WI38 (cell line): Measurements from ENCODE around the gene ADGRV1.

ENCODE experiments used
- H3K4me3 ChIP-seq: 2 replicates; pipeline ENCODE4 v1.5.1; 2011; ENCODE audit warnings: low read depth, mild to moderate bottlenecking, control low read depth, low read length
- TF ChIP-seq, protein P1 (sequence below): IDR thresholded peaks from 2 replicates; pipeline ENCODE4 v1.5.1; 2012; ENCODE audit warnings: low read depth, mild to moderate bottlenecking, control low read depth, low read length

The ADGRV1 gene

GRCh38 chr5:90558344-90559192 lies at the start of gene ADGRV1:
Gene ADGRV1, plus strand, starts transcription at chr5:90558797. Its CDS starts 99 bp downstream, at chr5:90558896.
- no peak within 1 kb of the TSS for H3K4me3 ChIP-seq
- TF ChIP-seq, protein P1, sequence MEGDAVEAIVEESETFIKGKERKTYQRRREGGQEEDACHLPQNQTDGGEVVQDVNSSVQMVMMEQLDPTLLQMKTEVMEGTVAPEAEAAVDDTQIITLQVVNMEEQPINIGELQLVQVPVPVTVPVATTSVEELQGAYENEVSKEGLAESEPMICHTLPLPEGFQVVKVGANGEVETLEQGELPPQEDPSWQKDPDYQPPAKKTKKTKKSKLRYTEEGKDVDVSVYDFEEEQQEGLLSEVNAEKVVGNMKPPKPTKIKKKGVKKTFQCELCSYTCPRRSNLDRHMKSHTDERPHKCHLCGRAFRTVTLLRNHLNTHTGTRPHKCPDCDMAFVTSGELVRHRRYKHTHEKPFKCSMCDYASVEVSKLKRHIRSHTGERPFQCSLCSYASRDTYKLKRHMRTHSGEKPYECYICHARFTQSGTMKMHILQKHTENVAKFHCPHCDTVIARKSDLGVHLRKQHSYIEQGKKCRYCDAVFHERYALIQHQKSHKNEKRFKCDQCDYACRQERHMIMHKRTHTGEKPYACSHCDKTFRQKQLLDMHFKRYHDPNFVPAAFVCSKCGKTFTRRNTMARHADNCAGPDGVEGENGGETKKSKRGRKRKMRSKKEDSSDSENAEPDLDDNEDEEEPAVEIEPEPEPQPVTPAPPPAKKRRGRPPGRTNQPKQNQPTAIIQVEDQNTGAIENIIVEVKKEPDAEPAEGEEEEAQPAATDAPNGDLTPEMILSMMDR, result no peak

GRCh38 chr5:90510438-90510837 lies 48.2 kb upstream of the ADGRV1 start:
- H3K4me3 ChIP-seq, result no peak overlapping the region
- TF ChIP-seq, protein P1, result no peak

- TF ChIP-seq, protein P1, result no peak
- H3K4me3 ChIP-seq, result no peak overlapping the region
These were observed 44.1 kb upstream of the ADGRV1 start for GRCh38 chr5:90514520-90514919.

- TF ChIP-seq, protein P1, result no peak
- no peak overlapping the region for H3K4me3 ChIP-seq
These were observed 39.9 kb upstream of the ADGRV1 start for GRCh38 chr5:90518661-90519060.

GRCh38 chr5:90519081-90519480 lies 39.5 kb upstream of the ADGRV1 start:
- no peak overlapping the region for H3K4me3 ChIP-seq
- TF ChIP-seq, protein P1, result no peak

DNA sequence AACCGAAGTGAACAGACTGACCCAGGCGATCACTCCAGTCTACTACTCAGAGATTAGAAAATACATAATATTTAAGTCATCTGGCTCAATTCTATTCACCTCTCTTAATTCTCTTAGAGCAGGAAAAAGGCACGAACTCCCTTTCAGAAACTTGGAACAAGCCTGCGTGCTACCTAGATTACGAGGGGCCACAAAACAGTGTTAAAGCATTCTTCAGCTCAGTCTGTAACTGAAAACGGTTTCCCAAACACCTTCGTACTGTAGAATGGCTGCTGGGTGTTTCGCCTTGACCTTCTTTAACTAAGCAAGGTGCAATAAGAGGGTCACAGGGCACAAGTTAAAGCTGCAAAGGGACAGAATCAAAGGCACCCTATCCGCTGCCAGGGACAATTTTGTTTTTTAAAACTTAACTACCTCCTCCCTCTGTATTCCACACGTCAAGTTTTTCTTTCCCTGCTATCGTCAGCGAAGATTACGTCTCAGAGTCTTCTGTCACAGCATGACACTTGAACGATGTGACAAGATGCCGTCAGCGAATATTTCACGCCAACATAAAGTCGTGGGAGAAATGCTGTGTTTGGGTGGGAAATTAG lies 29.9 kb upstream of the ADGRV1 start:
- peak overlapping the region; percentile 100 for H3K4me3 ChIP-seq
- TF ChIP-seq, protein P1, result no peak

DNA sequence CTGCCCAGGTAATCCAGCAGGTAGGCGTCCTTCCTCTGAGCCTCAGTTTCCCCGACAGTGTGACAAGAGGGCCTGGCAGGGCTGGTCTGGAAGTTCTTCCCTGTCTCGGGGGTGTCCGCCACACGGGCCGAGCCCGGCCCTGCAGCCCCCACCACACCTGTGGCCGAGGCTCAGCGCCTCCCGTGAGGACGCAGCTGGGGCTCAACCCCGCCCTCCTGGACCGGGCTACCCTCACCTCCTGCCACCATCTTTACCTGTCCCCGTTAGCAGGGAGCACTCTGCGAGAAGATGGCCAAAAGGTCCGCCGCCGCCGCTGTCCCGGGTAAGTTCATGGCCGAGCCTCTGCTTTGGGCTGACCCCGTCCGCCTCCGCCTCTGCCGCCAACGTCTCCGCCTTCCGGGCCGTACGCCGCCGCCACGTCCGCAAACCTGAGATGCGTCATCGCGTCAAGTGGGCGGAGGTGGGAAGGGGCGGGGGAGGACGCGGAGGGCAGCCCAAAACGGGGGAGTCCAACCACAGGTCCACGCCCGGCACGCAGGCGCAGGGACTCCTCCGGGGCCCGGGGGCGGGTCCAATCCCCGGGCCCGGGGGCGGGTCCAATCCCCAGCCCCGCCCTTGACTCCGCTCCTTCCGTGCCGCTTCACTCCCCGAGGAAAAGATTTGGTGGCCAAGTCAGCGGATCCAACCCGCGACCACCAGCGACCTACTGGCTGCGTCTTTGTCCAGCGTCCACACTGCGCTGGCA lies 29.2 kb upstream of the ADGRV1 start, which contains the start of gene LYSMD3:
LYSMD3 (minus strand) TSS at position 391 of the 745 bp plus-strand sequence. CDS start 4,295 bp downstream, outside the sequence.
- TF ChIP-seq, protein P1, result no peak
- H3K4me3 ChIP-seq, result peak within 1 kb of the TSS; percentile 100
